ENCODE measurements around the gene STN1. TPM values are rescaled to one million over a fixed set of nuclear protein-coding genes. Genes with fewer than 3 reads are reported as not detected.

Gene STN1
- total RNA-seq, 2 donors from 2014 or later: 16.6 to 18.3 TPM

GRCh38 chr10:103930881-103931280 is 12.9 kb upstream of the STN1 start:
- H3K9ac ChIP-seq (ENCODE audit: low read depth in 2 of 2, low read length in 2 of 2): no peak overlapping the region
- no peaks in the 10 kb centered on the region for H3K4me1 ChIP-seq
- H3K27me3 ChIP-seq: no peaks in the 10 kb centered on the region
- TF ChIP-seq CTCF (IDR thresholded peaks at IDR 0.05): no peak
- intact Hi-C loops (cut with DNase I): no loop called here
- H3K36me3 ChIP-seq: no peaks in the 10 kb centered on the region
- no peak overlapping the region for H3K27ac ChIP-seq
- H3K9me3 ChIP-seq: no peaks in the 10 kb centered on the region
- H3K4me3 ChIP-seq: no peak overlapping the region
- no peak for DNase-seq

- Histone ChIP-seq H3K9ac (ENCODE audit: low read depth in 2 of 2, low read length in 2 of 2) (no peak overlapping the region), H3K4me1 (no peaks in the 10 kb centered on the region), H3K4me3 (no peak overlapping the region), H3K27me3 (no peaks in the 10 kb centered on the region), H3K36me3 (no peaks in the 10 kb centered on the region), H3K27ac (no peak overlapping the region), H3K9me3 (no peaks in the 10 kb centered on the region)
- TF ChIP-seq CTCF (IDR thresholded peaks at IDR 0.05): no peak
- intact Hi-C loops (cut with DNase I): no loop called here
- DNase-seq: no peak
Measured at GRCh38 chr10:103930449-103930848, 12.5 kb upstream of the STN1 start.

GRCh38 chr10:103929381-103929921 is 11.5 kb upstream of the STN1 start:
- DNase-seq: no peak
- H3K9ac ChIP-seq (ENCODE audit: low read depth in 2 of 2, low read length in 2 of 2): no peak overlapping the region
- no peak overlapping the region for H3K27ac ChIP-seq
- intact Hi-C loops (cut with DNase I): no loop called here
- H3K4me3 ChIP-seq: no peak overlapping the region
- no peaks in the 10 kb centered on the region for H3K9me3 ChIP-seq
- no peak for TF ChIP-seq CTCF (IDR thresholded peaks at IDR 0.05)
- no peaks in the 10 kb centered on the region for H3K27me3 ChIP-seq
- H3K36me3 ChIP-seq: no peaks in the 10 kb centered on the region
- no peaks in the 10 kb centered on the region for H3K4me1 ChIP-seq

- Histone ChIP-seq H3K27ac (no peak overlapping the region), H3K27me3 (no peaks in the 10 kb centered on the region), H3K9me3 (no peaks in the 10 kb centered on the region), H3K9ac (ENCODE audit: low read depth in 2 of 2, low read length in 2 of 2) (no peak overlapping the region), H3K4me3 (no peak overlapping the region), H3K4me1 (no peaks in the 10 kb centered on the region), H3K36me3 (no peaks in the 10 kb centered on the region)
- no peak for TF ChIP-seq CTCF (IDR thresholded peaks at IDR 0.05)
- DNase-seq: no peak
- intact Hi-C loops (cut with DNase I): no loop called here
Measured at GRCh38 chr10:103928784-103929183, 10.8 kb upstream of the STN1 start.

- no peaks in the 10 kb centered on the region for H3K27me3 ChIP-seq
- no peak for TF ChIP-seq CTCF (IDR thresholded peaks at IDR 0.05)
- no peaks in the 10 kb centered on the region for H3K4me1 ChIP-seq
- DNase-seq: no peak
- H3K36me3 ChIP-seq: no peaks in the 10 kb centered on the region
- H3K27ac ChIP-seq: no peak overlapping the region
- H3K9ac ChIP-seq (ENCODE audit: low read depth in 2 of 2, low read length in 2 of 2): no peak overlapping the region
- H3K4me3 ChIP-seq: no peak overlapping the region
- intact Hi-C loops (cut with DNase I): no loop called here
- no peaks in the 10 kb centered on the region for H3K9me3 ChIP-seq
Measured at GRCh38 chr10:103926722-103927319, 8.8 kb upstream of the STN1 start.

All from colonic mucosa (tissue), 4 donors.